Non-pigmented ciliary epithelial cell (primary cell): ENCODE measurements around the gene LDLRAD3.
"Not testable (repeated sequence)": the region's sequence is repeated elsewhere in the genome, so short reads cannot be mapped to it uniquely, and the experiment has no call there.

Source experiments
- DNase-seq: peaks from one replicate; pipeline ENCODE4 v3.0.0-alpha.2; 2010; ENCODE audit warnings: low read depth

LDLRAD3 gene

DNA sequence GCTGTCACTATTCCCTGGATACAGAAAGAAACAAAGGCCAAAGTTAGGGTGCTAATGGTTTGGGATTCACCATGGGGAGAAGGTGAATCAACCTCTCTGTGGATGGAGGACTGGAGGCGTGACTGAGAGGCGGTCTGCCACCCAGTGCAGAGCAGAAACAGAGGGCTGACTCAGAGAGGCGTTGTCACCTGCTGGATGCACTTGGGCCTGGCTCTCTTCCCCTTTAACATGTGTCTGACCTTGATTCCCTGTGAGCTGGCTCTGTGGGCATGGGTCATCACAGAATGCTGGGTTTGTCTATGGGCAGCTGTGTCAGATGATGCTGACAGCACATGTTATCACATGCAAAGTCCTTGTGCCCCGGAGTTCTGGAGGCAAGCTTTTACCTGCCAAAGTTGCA is 75.9 kb downstream of the LDLRAD3 start:
- no peak for DNase-seq

DNA sequence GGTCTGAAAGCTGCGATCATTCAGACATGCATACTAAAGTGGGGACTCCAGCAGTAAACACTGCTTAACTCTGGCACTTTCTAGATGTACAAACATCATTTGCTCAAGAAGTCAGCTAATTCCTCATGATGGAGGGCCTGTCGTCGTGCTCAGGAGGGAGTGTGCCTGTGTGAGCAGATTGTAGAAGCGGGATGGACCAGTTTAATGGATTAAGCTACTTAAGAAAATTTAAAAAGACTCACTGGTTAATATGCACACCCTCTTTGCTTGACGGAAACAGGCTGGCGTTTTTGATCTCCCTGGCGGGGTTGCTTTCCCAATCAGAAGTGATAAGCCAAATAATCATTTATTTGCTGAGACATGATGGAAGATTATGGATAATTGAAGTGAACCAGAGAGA is 79.0 kb downstream of the LDLRAD3 start:
- no peak for DNase-seq

DNA sequence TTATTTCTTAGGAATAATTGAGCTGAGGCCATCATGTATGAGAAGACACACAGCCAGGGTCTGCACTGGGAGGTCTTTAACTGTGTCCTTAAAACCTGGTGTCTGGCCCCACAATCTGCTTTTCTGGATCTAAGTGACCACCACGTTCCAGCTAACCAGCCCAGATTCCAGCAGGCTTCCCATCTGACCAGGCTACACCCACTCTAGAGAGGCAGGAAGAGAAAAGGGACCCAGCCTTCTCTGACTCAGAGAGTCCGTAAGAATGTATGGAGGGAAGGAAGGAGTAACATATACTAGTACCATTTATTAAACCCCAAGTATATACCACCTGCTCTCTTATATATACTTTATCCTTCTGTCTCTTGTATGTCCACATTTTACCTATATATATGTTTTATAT is 80.1 kb downstream of the LDLRAD3 start:
- no peak for DNase-seq

DNA sequence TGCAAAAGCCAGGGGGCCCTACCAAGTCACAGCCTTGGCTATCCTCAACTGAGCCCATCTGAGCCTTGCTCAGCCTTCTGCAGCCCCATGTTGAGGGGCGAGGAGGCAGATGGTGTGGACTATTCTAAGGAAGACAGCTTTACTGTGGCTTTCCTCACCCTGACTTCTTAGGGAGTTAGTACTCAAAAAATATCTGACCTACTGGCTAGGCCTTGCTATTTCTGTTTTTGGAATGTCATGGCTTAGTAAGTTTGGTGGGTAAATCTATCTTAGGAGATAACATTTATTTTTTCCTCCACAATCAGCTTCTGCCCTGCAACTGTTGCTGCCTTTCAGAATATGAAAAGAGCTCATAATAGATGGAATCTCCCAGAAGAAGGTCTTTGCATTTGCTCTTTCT is 80.9 kb downstream of the LDLRAD3 start:
- DNase-seq: no peak

DNA sequence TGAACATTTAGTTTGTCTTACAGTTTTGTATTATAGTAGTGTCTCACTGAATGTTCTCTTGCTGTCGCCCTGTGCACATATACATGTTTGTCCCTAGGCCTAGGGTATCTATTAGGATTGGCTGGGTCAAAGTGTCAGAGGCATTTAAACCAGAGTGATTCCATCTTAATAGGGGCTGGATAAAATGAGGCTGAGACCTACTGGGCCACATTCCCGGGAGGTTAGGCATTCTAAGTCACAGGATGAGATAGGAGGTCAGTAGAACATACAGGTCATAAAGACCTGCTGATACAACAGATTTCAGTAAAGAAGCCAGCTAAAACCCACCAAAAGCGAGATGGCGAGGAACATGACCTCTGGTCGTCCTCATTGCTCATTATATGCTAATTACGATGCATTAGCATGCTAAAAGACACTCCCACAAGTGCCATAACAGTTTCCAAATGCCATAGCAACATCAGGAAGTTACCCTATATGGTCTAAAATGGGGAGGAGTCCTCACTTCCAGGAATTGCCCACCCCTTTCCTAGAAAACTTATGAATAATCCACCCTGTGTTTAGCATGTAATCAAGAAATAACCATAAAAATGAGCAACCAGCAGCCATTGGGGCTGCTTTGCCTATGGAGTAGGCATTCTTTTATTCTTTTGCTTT is 82.6 kb downstream of the LDLRAD3 start:
- no peak for DNase-seq

DNA sequence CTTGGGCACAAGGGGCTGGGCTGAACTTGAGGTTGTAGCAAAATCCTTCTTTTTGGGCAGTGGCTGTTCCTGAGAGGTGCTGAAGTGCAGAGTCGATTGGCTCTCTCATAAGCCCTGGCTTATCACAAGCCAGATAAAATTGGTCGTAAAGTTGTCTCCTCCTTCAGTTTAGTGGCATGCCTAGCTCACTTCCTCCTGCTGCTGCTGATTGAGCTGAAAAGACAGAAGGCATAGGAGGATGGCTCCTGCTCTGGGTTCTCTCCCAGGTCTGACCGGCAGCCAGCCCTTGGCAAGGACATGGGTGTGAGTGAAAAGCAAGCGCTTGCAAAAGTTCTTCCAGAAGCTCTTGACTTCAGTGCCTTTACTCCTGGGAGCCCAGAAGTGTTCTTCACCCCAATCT is 83.9 kb downstream of the LDLRAD3 start:
- DNase-seq: no peak

DNA sequence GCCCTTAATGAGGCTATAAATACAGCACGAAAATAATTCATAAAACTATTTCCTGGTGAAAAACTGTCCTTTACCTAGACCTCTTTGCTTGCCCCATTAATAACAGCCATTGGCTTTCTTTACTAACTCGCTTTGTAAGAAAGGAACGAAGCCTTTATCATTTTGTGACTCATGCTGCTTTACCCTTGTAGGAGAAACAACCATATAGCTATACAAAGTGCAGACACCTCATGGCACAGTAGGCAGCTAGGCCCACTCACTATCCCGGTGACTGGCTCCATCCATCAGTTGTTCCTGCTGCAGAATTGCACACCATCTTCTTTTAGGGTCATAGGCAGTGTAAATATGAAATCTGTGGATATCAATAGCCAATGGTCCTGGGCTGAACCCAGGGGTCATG is 85.8 kb downstream of the LDLRAD3 start:
- DNase-seq: no peak

DNA sequence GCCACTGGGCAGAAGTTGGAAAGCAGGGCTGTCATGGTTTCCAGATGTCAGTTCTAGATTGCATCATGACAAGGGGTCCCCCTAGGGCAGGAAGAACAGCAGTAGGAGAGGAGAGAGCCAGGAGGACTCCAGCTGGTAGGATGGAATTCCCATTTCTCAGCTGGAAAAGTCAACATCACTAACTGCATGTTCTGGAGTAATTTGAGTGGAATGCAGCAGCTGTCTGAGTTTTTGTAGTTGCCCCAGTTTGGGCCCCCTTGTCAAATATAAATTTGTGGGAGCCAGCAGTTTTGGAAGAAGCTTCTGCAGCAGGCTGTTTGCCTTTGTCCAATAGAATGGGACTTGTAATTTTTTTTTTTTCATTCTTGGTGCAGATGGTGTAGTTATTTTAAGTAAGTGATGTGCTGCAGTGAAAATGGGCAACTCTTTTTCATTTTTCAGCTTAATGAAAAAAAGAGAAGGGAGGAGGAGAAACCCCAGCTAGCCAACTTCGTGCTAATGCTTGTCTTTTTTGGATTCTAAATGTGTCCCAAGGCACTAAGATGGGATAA is 86.9 kb downstream of the LDLRAD3 start:
- no peak for DNase-seq

DNA sequence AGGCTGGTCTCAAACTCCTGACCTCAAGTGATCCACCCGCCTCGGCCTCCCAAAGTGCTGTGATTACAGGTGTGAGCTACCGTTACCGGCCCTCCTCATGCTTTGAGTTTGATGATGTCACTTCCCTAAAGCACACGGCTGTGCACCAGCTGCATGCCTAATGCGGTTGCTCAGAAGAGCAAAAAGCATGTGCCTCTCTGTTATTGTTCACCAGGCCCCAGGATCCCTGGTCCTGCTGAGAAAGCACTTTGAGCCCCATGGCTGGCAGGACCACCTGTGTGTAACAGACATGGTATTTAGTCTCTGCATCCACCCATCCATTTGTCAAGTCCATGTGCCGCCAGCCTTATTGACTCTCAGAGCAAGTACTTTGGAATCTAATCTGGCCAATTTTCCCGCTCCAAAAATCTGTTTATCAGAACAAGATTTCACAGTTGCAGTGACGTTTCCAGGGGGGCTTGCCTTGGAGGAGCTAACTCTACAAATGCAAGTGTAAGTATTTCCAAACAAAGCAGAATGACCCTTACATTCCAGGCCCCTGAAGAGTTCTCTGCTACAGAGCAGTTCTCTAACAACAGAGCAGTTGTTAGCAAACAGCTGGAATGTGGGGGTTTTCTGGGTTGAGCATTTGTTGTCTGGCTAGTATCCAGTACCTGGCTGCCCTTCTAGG is 89.4 kb downstream of the LDLRAD3 start:
- DNase-seq: no peak

DNA sequence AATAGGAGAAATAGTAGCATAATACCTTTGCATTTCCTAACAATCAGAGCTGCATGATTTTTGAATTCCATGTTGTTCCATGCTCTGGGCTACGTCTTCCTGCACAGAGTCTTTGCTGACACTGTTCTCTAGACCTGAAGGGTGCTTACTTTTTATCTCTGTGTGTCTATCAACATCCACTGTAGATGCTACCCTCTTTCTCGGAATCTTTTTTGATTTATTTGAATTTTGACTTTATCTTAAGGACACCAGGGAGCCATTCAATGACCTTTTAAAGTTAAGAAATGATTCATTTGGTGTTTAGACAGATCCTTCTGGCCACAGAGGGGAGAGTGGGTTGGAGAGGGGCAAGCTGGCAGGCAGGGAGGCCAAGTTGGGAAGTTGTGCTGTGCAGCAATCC is 90.1 kb downstream of the LDLRAD3 start:
- no peak for DNase-seq

DNA sequence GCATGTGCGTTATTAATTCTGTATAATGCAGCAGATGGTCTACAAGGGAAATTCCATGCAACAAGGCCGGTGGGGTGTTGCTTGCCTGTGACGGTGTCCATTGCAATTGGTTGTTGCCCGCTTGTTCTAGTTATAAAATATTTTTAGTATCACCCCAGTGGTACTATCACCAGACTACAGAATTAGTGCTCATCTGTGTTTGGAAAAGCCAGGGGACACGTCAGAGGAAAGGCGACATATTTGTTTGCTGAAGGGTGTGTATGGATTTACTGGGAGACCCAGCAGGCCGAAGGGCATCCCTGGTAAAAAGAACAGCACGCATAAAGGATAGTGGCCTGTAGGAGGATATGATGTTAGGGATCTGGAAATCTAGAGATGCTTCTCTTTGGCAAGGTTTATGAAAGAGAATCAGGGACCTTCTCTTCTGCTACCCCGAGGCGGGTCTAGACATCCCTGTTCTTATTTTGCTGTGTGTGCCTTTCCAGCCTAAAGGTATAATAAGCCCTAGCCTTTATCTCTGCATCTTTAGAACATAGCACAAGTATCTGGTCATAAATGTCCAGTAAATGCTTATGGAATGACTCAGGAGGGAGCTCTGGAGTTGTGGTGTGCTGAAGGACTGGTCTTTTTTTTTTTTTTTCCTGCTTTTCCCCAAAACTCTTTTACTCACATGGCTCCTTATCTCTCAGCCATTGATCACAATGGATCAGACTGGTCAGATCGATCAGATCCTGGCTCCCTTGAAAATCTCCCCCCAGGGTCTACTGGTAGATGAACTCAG is 90.9 kb downstream of the LDLRAD3 start:
- DNase-seq: peak; percentile 74

DNA sequence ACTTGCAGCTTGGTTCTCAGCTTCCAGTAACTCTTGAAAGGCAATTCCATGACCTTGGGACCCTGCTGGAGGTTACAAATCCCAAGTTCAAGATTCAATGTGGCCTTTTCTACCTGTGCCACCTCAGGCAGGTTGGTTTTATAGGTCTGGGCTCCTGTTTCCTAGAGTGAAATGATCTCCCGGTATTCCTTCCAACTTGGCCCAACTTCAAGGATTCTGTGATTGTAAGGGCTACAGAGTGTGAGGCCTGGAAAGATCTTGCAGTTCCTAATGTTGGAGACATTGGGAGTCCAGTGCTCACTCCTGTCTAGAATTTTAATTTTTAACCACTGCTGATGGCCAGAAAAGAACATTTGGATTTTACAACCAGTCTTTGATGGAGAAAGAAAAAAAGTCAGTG is 91.6 kb downstream of the LDLRAD3 start:
- DNase-seq: no peak

DNA sequence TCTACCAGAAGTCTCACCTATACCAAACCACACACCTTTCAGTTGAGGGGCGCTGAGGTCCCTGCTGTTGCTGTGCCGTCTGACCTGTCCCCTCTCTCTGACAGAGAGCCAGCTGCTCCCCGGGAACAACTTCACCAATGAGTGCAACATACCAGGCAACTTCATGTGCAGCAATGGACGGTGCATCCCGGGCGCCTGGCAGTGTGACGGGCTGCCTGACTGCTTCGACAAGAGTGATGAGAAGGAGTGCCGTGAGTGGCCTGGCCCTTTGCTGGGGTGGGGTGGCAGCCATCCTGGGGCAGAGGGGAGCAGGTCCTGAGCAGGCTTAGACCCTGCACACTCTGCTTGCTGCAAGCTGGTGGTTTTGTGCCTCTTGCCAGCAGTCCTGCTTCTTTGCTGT is 92.1 kb downstream of the LDLRAD3 start:
- no peak for DNase-seq

DNA sequence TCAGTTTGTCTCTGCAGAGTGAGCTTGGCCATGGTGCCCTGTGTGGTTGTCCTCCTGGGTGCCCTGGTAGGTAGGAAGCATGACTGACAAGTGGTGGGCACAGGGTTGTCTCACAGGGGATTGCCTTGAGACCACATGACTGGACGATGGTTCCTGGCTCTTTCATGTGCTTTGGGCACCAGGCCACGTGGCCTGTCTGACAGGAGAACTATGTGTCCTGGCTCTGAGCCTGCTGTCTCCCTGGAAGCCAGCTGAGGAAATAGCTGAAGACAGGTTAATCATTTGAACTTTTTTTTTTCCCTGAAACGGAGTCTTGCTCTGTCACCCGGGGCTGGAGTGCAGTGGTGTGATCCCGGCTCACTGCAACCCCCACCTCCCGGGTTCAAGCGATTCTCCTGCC is 93.2 kb downstream of the LDLRAD3 start:
- DNase-seq: no peak

DNA sequence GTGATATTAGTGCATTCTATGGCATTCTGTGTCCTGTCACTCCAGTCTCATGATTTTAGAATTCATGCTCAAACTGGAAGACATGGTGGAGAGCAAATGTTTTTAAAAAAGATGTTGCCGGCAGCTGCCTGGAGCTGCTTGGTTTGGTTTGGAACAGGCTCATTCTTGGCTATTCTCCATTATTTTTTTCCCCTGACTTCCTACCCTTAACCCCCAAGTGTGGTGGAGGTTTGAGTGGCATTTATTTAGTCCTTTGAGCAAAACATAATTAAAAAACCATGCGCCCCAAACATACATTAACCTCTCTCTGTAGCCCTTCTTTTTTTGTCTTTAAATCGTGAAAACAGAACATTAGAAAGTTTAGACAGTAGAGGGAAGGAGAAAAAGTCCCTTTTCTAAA is 94.7 kb downstream of the LDLRAD3 start:
- no peak for DNase-seq

DNA sequence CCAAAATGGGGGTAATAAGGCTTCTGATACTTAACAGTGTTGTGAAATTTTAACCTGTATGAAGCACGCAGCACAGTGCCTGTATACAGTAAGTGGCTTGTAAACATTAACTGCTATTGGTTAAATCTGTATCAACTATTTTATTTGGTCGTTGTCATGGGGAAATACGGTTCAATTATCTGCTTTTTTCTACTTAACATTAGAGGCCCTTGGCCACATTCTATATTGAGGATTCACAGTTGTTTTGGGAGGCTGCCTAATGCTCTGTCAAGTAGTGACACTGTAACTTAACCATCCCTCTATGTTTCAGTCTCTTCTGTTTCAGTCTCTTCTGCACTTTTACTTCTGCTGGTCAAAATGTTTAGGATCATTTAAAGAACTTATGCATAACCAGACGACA is 95.6 kb downstream of the LDLRAD3 start:
- DNase-seq: no peak

DNA sequence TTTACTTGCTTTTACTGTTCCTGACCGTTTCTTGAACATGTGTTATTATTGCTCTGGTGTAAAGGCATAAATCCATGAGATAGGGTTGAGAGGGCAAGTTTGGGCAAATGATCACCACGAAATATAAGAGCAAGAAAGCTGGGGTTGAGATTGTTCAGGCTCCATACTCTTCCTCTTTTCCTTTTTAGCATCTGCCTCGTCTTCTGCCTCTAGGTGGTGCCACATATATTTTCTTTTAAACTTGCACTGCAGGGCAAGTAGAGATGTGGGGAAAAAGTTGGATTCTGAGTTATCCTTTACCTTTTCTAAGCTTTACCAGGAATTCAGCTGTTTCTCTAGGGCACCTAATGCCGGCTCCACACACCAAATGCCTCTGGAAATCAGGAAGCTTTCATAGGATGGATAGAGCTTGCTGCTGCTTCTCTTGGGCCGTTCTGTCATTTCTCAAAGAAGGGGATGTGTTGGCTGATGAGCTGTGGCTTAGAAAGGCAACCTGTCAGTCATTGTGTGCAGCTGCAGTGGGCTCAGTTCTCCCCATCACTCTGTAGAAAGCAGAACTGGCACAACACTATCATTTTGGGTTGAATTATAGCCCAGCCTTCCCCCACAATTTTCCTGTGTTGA is 98.2 kb downstream of the LDLRAD3 start:
- no peak for DNase-seq

DNA sequence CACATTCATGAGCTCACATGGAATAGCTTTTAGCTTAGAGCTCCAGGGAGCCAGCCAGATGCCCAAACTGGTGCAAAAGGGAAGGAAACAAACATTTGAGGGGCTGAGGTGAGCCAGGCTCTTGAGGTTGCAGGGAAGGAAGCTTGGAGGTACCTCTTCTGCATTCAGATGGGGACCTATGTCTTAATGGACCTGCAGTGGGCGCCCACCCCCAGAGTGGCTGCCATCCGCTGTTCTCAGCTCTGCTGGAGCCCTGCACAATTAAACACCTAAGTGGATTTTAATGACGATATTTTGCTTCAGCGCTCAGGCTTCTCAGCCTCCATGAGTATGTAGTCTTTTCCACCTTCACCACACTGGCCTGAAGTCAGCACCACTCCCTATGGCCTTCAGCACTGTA is 100.8 kb downstream of the LDLRAD3 start:
- no peak for DNase-seq

DNA sequence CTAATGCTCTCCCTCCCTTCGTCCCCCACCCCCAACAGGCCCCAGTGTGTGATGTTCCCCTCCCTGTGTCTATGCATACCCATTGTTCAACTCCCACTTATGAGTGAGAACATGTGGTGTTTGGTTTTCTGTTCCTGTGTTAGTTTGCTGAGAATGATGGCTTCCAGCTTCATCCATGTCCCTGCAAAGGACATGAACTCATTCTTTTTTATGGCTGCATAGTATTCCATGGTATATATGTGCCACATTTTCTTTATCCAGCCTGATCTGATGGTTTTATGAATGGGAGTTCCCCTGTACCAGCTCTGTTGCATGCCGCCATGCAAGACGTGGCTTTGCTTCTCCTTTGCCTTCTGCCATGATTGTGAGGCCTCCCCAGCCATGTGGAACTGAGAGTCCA is 102.1 kb downstream of the LDLRAD3 start:
- not testable (repeated sequence) for DNase-seq

DNA sequence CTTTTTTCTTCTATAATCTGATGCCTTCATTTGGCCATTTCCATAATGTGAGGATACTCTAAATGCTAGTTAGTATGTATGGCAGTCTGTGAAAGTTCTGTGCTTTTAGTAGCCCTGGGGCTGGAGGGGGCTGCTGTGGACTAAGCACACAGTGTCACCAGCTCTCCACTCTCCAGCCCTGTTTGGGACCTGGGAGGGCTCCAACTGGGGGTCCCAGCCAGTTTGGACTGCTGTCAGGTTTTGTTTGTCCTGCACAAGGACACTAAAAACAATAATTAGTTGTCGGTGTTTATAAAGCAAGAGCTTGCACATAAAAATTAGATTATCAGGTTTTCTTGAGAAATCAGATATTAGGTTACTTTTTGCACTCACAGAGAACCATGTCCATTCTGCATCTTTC is 103.1 kb downstream of the LDLRAD3 start:
- DNase-seq: no peak

DNA sequence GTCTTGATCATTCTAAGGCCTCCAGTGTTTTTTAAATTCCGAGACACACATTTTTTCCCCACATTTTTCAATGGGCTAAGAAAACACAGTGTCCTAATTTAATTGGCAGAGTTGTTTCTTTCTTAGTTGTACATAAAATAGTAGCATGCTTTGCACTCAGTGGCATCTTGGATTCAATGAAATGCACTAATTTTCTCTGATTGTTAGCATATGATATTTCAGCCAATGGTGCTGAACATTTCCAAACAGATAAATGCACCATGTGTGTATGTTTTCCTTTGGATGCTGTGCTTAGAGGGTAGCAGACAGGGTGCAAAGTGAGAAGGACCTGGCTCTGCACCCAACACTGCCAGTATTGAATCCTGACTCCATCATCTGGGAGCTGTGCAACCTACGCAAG is 103.5 kb downstream of the LDLRAD3 start:
- DNase-seq: no peak

DNA sequence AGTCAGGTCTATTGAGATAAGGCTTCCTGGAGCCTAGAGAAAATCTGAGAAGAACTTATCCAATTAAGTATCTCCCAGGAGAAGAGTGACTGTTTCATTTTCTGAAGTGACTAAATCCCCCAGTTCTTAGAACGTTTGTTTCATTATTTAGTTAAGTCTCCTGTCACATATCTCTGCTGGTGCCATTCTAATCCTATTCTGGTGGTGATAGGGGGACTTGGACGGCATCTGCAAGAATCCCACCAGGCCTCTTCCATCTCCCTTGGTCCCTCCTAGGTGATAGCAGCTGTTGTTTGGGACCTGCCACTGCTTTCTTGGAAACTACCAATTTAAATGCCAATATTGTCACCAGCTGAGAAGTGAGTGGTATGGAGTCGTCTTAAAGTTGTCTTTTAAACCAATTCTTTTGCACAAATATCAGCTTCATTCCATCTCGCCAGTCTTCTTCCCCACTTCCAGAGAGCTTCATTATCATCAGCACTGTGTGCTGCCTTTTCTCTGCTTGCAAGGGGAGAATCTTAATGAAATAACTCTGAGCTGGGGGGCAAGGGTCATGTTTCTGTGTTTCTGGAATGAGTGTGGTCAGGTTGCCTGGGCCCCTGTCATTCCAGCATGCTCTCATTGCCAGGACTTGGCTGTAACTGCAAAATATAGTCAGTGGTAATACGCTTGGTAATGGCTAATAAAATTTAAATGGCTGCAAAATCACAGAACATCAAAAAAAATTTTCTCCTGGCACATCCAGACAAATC is 104.8 kb downstream of the LDLRAD3 start:
- no peak for DNase-seq
